HCT116 (cell line): ENCODE data around the gene HMGB3.

Experiments
- EZH2 ChIP-seq: fragments of 200-600 bp; sonication (generic); IDR thresholded peaks from 2 replicates; pipeline ENCODE4 v1.6.1; 2017; ENCODE audit warnings: antibody characterized with exemption, mixed run types
- EZH2phosphoT487 ChIP-seq: fragments of 200-600 bp; IDR thresholded peaks from 2 replicates; pipeline ENCODE4 v1.6.1; 2018; ENCODE audit warnings: antibody characterized with exemption, borderline replicate concordance
- FOSL1 ChIP-seq: IDR thresholded peaks from 2 replicates; pipeline ENCODE4 v1.6.1; 2012; ENCODE audit warnings: low read depth
- JUND ChIP-seq: IDR thresholded peaks from 2 replicates; pipeline ENCODE4 v1.6.1; 2012
- POLR2A ChIP-seq: IDR thresholded peaks from 2 replicates; pipeline ENCODE4 v1.7.0; 2011; ENCODE audit warnings: borderline replicate concordance; ENCODE audit not compliant: insufficient read depth, insufficient read length; ENCODE audit errors: extremely low read depth
- SRF ChIP-seq: IDR thresholded peaks from 2 replicates; pipeline ENCODE4 v1.6.1; 2012; ENCODE audit warnings: low read depth
- TCF7L2 ChIP-seq: IDR thresholded peaks from 2 replicates; pipeline ENCODE4 v1.7.0; 2011; ENCODE audit warnings: borderline replicate concordance, inconsistent platforms; ENCODE audit not compliant: insufficient read depth, insufficient read length; ENCODE audit errors: extremely low read depth
- TF ChIP-seq, protein P1 (sequence below), 3 experiments: fragments of 200-600 bp in 1 of 3; sonication (generic) in 1 of 3; IDR thresholded peaks in 2 of 3; conservative IDR thresholded peaks in 1 of 3; 2 replicates each; pipeline ENCODE4 v1.5.1; 2012 to 2017; ENCODE audit warnings: low read depth in 2 of 3, low read length in 2 of 3, antibody characterized with exemption in 1 of 3, borderline replicate concordance in 1 of 3, control low read depth in 1 of 3, mild to moderate bottlenecking in 1 of 3, mixed read lengths in 1 of 3, mixed run types in 1 of 3, moderate library complexity in 1 of 3; ENCODE audit not compliant: insufficient read depth in 1 of 3
- TF ChIP-seq, protein P2 (sequence below): IDR thresholded peaks from 2 replicates; pipeline ENCODE4 v1.6.1; 2012

DNA sequence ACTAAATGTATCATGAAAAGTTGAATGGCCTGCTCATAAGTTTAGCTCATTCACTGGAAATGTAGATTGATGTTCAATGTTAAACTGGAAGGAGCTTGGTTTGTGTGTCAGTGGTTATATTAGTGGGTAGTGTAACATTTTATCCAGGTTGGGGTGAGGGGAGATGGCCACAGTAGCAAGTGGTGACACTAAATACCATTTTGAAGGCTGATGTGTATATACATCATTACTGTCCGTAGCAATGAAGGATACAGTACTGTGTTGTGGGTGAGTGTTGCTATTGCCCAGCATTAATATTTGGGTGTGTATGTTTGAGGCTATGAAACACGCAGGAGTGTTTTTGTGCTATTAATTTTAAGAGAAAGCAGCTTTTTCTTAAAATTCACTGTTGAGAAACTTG is 6.3 kb downstream of the HMGB3 start:
- no peak for TF ChIP-seq POLR2A
- TF ChIP-seq EZH2, result no peak
- TF ChIP-seq, protein P1, sequence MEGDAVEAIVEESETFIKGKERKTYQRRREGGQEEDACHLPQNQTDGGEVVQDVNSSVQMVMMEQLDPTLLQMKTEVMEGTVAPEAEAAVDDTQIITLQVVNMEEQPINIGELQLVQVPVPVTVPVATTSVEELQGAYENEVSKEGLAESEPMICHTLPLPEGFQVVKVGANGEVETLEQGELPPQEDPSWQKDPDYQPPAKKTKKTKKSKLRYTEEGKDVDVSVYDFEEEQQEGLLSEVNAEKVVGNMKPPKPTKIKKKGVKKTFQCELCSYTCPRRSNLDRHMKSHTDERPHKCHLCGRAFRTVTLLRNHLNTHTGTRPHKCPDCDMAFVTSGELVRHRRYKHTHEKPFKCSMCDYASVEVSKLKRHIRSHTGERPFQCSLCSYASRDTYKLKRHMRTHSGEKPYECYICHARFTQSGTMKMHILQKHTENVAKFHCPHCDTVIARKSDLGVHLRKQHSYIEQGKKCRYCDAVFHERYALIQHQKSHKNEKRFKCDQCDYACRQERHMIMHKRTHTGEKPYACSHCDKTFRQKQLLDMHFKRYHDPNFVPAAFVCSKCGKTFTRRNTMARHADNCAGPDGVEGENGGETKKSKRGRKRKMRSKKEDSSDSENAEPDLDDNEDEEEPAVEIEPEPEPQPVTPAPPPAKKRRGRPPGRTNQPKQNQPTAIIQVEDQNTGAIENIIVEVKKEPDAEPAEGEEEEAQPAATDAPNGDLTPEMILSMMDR (IDR thresholded peaks at IDR 0.05 in 2 of 3, conservative IDR thresholded peaks at IDR 0.05 in 1 of 3; ENCODE audit: borderline replicate concordance in 1 of 3, insufficient read depth in 1 of 3, low read depth in 2 of 3, low read length in 2 of 3), result no peak
- TF ChIP-seq SRF, result no peak
- no peak for TF ChIP-seq JUND
- no peak for TF ChIP-seq FOSL1
- TF ChIP-seq, protein P2, sequence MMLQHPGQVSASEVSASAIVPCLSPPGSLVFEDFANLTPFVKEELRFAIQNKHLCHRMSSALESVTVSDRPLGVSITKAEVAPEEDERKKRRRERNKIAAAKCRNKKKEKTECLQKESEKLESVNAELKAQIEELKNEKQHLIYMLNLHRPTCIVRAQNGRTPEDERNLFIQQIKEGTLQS, result no peak
- no peak for TF ChIP-seq EZH2phosphoT487
- TF ChIP-seq TCF7L2, result no peak
